Fibroblast of lung (primary cell): ENCODE data around the gene CTSD.

ENCODE experiments used
- CTCF ChIP-seq, 2 donors: IDR thresholded peaks in 1 of 2; conservative IDR thresholded peaks in 1 of 2; 1 replicate in 1 of 2; 2 replicates in 1 of 2; pipeline ENCODE4 v1.5.1; 2011 to 2012; ENCODE audit warnings: low read length in 2 of 2, control low read depth in 1 of 2, inconsistent platforms in 1 of 2, low read depth in 1 of 2, mild to moderate bottlenecking in 1 of 2
- EZH2 ChIP-seq: IDR thresholded peaks from 2 replicates; pipeline ENCODE4 v1.5.1; 2012; ENCODE audit warnings: low read length, control low read depth, mild to moderate bottlenecking; ENCODE audit errors: missing control alignments

- TF ChIP-seq CTCF (conservative IDR thresholded peaks at IDR 0.05 in 1 of 2, IDR thresholded peaks at IDR 0.05 in 1 of 2; ENCODE audit: low read depth in 1 of 2, low read length in 2 of 2) = no peak
- TF ChIP-seq EZH2 = no peak
Measured at GRCh38 chr11:1751999-1752906, 11.5 kb downstream of the CTSD start.
